ENCODE measurements around the gene TRMT10B.

TRMT10B gene, protein sequence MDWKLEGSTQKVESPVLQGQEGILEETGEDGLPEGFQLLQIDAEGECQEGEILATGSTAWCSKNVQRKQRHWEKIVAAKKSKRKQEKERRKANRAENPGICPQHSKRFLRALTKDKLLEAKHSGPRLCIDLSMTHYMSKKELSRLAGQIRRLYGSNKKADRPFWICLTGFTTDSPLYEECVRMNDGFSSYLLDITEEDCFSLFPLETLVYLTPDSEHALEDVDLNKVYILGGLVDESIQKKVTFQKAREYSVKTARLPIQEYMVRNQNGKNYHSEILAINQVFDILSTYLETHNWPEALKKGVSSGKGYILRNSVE

DNA sequence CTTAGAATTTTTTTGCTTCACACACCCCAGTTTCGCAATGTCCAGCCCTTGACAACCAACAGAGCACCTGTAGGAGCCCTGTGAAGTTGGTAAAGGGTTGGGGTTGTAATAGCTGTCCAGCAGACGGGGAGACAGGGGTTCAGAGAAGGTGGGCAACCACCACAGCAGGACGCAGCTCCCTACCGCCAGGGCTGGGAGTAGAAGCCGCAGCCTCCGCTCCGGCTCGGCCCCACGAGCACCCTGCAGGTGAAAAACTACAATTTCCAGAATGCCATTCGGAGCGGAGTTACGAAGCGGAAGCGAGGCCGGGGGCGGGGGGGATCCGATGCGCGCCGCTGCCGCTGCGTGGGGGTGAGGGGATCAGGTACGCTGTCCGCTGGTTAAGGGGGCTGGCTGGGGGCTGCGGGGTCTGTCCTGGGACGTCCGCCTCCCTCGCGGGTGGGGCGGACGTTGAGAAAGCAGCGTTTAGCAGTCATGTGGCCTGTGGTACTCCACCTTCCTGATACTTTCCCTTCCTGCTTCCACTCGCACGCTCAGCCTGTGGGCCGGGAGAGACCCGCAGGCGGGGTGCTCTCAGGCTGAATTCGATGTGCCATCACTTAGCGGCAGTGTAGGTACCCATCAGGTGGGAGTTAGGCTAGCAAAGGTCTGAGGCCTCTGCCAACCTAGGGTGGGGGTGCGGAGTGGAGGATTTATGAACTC lies at the start of gene TRMT10B:
TRMT10B (plus strand) TSS at position 317 of the 702 bp plus-strand sequence. CDS start 8,127 bp downstream, outside the sequence.
- DNase-seq, result peak; percentile 71

DNA sequence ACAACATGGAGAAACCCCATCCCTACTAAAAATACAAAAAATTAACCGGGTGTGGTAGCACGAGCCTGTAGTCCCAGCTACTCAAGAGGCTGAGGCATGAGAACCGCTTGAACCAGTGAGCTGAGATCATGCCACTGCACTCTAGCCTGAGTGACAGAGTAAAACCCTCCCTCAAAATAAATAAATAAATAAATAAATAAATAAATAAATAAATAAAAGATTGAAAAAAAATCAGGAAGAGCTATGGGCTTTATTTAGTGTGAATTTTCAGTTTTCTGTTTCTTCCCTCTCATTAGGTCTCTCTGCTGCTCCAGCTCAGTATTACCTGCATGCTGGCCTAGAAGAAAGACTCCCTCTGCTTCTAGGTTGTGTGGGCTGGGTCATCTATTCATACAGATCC lies 47.8 kb upstream of the TRMT10B start:
- DNase-seq, result no peak

DNA sequence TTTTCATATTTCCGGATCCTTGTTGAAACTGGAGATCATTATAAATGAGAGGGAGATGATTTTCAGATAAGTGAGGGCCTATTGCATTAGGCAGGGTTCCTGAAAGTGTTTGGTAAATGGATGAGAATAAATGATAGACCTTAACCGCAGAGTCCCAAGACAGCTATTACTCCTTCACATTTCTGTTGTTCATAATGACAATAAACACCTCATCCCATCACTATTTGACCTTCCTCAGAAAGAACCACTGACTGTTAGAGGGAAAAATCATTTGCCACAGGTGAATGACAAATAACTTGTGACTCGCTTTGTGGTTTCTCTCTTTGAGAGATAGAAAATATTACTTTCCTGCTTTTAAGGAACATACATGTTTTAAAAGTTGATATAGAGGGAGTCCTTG lies 47.3 kb upstream of the TRMT10B start:
- no peak for DNase-seq

DNA sequence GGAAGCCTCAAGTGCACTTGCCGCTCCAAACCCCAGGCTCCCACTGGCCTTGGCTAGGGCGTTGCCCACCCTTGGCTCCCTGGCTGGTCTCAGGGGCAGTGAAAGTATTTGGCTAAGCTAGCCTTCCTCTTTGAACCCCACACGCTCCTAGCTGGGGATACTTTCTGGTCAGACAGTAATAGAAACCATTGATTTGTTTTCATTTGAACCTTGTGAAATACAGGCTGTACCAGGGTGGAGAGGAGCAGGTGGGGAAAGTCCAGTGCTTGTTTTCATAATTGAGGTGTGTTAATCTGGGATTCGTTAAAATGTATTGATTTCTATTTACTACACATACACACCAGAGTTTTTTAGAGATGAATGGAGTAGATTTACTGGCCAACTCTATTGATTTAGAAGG lies 45.9 kb upstream of the TRMT10B start:
- no peak for DNase-seq

DNA sequence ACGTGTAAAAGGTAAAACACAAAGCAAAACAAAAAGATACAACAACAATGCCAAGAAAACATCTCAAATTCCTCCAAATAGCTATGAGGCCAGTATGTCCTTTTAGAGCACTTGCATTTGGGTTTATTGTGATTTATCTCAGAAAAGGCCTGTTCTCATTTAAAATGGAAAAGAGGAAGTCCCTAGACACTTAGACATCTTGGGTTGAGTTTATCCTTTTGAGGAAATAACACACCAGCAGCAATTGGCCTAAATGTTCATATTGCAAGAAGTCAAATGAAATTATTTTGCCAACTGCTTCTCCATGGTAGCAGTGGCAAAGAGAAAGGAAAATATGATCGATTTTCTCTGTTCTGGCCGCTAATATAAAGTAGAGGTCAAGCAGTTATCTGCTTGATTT lies 43.6 kb upstream of the TRMT10B start:
- DNase-seq, result no peak

DNA sequence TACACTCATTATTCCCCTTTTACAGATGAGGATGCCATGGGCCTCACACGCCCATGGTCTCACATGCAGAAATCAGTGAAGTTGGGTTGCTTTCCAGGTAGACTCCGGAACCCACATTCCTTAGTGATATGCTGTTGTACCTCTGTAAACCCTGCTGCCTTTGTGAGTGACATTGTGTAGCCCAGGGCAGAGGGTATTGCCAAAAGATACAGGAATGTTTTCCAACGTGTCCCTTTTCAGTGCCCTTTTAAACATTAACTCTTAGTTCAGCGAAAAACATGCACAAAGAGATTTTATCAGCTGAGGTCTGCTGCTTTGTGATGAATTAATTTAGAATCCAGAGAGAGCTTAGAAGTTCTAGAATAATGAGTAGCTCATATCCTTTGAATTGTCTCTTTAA lies 38.3 kb upstream of the TRMT10B start:
- no peak for DNase-seq

DNA sequence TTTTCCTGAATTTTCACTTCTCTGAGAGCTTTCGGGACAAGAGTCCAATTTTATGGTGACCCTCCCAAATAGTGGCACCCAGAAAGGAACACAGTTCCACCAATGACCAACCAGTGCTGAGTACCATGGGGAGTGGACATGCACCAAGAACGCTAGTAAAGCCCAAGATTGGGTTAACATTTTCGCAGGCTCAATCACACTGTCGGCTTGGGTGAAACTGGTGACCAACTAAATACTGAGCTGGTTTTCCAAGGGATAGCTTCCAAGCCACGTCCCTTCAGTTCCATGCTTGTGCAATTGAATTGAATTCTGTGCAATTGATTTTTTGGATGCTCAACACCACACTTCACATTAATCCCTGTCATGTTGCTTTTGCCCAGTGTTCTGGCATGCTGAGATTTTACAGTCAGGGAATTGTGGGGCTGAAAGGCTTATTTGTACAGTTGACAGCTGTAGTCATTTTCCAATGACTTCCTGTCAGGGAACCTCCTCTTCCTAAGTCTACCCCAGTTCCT lies 37.6 kb upstream of the TRMT10B start:
- no peak for DNase-seq

DNA sequence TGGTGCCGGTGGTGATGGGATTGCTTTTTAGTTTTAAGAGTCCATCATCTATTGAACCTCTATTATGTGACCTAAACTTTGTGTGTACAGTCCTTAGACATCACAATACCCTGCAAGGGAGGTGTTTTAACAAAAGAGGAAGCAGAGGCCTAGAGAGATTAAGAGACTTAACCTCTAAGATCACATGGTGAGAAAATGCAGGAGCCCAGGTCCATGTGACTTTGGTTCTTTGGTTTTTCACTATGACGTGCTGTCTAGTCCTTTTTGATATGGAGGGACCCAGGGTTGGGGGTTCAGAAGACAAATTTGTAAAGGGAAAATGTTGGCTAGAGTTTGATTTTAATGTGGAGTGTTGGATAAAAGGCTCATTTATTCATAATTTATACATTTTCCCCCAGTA lies 34.1 kb upstream of the TRMT10B start:
- DNase-seq, result no peak

DNA sequence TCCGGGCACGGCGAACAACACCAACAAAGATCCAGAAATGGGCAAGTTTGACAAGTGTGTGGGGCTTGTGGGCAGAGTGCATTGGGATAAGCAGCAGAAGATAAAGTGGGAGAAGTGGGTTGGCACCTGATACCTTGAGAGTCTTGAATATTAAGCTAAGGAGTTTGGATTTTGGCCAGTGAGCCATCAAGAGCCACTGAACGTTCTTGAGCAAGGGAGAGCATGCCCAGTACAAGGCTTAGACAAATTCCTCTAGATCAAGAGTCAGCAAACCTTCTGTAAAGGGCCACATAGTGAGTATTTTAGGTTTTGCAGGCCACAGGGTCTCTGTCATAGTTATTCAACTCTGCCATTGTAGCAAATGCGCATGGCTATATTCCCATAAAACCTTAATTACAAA lies 26.6 kb upstream of the TRMT10B start:
- DNase-seq, result no peak

DNA sequence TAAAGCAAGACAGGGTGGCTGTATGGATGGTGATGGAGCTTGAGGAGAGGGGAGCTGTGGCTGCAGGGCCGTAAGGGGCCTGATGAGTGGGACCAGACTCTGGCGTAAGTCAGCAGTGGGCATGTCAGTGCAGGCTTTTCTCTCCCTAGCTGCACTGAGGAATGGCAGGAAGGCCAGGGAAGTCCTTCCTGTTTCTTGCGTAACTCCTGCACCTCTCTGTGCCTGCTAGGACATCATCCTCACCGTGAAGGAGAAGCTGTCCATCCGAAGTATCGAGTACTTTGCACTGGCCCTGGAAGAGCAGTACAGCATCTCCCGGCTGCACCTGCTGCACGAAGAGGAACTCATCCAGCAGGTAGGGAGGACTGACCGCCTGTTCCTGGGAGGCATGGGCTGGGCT lies 24.1 kb upstream of the TRMT10B start:
- no peak for DNase-seq

DNA sequence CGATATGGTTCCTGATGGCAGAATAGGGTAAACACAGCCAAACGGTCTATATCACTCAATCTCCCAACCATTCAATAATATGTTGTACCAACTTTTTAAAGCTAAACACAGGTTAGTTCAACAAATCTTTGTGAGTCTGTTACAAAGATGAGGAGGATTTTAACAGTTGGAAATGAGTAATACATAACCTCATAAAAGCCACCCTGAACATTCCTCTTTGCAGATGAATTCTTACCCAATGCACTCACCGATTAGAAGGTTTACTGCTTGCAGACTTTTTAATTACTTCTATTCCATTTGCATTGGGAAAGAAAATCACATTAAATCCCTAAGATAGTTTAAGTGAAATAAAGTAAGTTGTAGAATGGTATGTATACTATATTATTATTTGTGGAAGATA lies 23.3 kb upstream of the TRMT10B start:
- no peak for DNase-seq

DNA sequence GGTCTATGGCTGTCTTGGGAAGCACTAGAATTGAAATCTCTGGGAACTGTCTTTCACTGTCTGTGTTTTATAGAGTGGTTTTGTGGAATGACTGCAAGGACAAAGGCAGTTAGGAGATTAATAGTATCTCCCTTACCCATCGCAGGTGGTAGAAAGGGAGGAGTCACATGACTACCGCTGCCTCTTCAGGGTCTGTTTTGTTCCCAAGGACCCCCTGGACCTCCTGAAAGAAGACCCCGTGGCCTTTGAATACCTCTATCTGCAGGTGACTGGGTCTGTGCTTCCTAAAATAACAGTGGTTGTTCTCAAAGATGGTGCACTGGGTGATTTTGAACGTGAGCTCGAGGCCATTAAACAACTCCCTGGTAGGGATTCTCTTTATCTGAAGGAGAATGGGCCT lies 22.8 kb upstream of the TRMT10B start:
- DNase-seq, result no peak

DNA sequence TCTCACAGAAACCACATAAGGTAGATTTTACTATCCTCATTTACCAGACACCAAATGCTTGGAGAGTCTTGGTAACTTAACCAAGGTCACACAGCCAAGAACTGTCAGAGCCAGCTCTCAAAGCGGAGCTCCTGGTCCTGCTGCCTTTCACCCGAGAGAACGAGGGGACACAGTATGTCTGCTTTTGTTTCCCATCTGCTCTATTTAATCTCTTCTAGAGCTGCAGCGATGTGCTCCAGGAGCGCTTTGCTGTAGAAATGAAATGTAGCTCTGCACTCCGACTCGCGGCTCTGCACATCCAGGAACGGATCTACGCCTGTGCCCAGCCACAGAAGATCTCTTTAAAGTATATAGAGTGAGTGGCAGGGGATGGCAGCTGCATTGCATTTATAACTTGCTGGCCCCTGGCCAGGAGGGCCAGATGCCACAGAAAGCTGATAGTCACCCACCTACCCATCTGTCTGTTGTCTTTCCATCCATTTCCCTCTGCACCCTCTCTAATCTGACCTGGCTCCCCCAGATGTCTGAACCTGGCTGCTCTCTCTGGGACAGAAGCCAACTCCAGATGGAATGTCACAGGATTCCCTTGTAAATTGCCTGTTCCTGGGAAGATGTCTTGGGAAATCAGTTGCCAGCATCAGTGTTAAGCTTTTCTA lies 21.4 kb upstream of the TRMT10B start:
- peak; percentile 99 for DNase-seq

DNA sequence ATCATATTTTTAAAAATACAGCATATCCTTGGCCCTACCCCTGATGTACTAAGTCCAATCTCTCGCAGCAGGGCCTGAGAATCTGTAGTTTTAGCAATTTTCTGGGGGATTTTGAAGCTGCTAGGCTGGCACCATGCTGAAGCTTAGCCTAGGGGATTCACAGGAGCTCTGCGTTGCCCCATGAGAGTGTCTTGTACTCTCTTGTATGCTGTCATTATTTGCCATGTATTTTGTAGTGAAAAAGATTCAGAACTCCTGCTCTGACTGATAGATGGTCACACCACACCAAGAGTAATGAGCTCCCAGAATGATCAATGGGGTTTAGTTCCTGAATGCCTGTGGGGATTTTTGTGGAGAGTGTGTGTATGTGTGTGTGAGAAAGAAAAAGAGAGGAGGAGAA lies 20.7 kb upstream of the TRMT10B start:
- no peak for DNase-seq

DNA sequence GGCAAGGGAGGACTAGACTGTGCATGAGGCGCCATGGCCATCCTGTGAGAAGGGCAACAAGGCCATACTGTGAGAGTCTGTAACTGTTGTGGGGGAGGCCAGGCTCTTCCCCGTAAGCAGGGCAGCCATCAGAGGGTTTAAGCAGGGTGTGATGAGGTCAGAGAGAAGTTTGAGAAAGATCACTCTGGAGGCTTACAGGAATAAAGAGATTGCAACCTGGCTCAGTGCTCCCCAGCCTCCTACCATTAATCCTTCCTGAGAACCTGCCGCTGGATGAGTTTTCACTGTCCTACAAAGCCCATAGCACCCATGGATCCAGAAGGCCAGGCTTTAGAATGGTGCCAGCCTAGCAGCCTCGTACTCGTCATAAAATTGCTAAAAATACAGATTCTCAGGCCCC lies 14.4 kb upstream of the TRMT10B start:
- DNase-seq, result no peak

DNA sequence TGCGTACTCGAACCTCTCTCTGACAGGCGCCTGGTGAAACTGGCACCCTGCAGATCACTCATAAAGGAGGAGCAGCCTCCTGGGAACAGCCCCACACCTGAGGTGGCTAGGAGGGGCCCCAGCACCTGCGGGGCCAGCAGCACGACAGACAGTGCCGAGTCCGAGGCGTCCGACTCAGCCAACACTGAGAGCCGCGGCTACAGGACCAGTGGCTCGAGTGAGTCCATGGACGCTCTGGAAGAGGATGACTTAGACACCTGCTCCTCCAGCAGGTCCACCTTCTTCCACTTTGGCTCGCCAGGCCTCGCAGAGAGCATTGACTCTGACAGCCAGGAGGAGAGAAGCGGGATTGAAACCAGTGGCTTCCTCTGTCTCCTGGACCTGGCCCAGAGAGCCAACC lies 13.5 kb upstream of the TRMT10B start:
- DNase-seq, result no peak

DNA sequence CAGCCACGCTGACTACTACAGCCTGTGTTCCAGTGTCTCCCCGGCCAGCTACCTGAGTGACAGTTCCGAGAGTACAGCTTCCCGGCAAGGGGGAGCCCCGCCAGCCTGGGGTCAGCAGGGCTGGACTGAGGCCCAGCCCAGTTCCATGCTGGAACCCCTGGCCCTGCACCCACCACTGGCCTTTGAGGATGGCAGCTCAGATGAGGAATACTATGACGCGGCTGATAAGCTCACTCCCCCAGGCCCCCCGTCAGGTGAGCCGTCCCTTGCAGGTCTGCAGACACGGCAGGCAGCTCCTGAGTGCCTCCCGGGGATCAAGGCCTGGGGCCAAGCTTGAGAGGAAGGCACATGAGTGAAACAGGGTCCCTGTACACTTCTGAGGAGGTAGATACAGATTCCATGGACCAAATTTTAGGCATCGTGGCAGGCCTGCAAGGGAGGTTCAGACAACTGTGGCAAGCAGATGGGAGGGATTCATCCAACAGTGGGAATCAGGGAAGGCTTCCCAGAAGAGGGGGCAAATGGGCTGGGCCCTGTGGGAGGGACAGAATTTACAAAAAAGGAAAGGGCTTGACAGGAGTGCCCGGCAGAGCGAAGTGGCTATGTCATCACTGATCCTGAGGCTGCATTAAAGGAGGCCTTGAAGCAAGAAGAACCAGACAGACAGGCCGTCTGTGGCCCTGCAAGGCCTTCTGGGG lies 12.8 kb upstream of the TRMT10B start:
- DNase-seq, result no peak

DNA sequence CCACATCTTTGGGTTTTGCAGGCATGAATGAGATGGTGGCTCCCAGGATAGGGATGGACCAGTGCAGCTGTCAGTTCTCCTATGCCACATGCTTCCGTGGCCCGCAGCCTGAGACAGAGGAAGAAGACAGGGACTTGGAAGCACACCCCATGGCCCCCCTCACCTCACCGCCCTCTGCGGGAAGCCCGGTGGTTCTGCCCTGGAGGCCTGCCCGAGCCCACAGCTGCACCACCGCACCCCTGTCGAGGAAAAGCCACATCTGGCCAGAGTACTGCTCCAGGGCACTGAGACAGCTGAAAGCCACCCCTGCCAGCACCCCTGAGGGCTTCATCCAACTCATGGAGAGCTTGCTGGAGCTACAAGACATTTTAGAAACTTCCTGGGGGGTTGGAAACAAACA lies 7.6 kb upstream of the TRMT10B start:
- DNase-seq, result no peak

DNA sequence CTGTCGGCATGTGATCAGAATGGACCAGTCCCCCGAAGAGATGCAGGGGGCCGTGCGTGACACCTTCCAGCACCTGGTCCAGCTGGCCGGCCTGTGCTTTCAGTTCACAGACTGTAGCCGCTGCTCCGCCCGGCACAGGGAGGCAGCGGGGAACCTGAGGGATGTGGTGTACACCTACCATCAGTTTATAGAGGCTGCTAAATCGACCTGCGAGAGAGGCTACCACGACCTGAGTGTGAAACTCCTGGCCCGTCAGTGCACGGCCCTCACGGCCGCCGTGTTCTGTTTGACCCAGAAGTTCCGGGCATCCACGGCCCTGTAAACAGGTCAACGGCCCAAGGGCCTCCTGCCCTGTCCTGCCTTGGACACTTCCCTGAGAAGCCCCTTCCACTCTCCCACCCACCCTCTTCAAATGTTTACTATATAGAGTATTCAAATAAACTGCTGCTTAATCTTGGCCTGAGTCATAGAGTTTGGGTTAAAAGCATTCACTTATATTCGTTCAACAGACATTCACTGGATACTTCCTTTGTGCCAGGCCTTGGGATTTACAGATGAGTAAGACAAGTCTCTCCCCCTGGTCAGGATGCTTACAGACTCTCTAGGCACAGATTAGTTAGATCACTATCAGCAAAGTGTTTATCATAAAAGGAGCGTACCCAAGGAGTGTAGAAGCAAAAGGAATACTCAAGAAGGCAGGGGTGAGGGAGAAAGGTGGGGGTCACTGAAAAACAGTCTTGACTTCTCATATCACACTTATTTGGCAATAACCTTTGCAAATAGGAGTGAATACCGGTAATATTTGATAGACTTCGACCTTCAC lies 6.9 kb upstream of the TRMT10B start:
- no peak for DNase-seq

DNA sequence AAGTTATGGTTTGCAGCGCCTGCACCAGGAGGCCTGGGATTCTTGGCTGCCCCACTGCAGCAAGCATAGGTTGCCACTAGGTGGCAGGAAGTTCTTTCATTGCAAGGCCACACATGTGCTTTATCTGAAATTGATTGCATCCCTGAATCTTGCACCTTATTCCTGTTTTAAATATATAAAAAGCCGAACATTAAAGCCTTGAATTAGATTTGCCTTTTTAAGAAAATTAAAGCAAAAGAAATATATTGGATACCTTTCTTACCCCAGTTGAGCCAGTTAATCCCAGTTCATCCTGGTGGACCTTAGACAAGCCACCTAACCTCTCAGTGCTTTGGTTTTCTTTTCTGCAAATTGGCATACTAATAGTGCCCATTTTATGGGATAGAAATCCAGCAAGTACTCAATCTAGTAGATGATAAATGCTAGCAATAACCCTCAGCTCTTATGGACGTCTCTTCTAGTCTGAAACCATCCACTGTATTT lies 6.3 kb upstream of the TRMT10B start:
- peak; percentile 69 for DNase-seq

DNA sequence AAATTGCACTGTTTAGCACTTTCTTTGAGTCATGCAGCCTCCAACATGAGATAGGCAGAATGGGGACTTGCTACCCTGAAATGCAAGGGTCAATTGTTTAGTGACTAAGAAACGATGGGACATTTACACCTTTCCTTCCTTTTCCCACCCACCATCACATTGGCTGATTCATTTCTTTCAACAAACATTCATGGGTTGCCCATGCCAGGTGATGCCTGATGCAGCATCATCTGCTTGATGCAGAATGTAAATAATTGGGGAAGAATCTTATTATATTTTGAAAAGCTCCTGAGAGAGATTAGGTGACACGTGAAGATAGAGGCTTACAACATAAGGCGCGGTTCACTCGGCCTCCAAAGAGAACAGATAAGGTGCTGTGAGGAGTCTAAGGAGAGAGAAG lies 4.5 kb upstream of the TRMT10B start:
- DNase-seq, result no peak

DNA sequence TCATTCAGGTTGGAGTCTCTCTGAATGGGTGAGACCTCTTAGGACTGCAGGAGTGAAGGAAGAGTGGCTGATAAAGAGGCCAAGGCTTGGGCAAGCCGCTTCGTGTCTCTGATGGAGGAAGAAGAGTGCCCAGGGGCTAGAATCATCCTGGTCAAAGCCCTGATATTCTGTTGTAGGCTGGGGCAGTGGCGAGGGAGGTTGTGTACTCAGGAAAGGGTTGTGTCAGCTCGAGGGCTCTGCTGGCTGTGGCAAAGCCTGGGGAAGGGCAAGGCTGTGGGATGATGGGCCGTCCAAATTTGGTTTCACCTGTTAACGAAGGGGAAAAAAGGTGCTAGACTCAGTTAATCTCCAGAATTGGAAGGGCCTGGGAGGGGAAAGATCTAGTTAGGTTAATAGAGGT lies 2.4 kb upstream of the TRMT10B start:
- no peak for DNase-seq

All from NCI-H1694 treated with DMSO at 0.1 percent for 48 hours (cell line).